GM21723 (cell line): ENCODE data around the gene FLNA.

ENCODE experiments used
- ATAC-seq: cut with Tn5 transposase; IDR thresholded peaks from one replicate; pipeline ENCODE4 v1.9.1; 2021; ENCODE audit warnings: mild to moderate bottlenecking, moderate library complexity; ENCODE audit not compliant: unreplicated experiment

The FLNA gene

GRCh38 chrX:154359362-154360154 is 14.9 kb downstream of the FLNA start:
- ATAC-seq: no peak

GRCh38 chrX:154358829-154359228 is 15.6 kb downstream of the FLNA start:
- ATAC-seq: no peak

GRCh38 chrX:154358011-154358410 is 16.4 kb downstream of the FLNA start:
- no peak for ATAC-seq

- ATAC-seq: no peak
These were observed 17.2 kb downstream of the FLNA start for GRCh38 chrX:154357205-154357604.

GRCh38 chrX:154356596-154356995 is 17.8 kb downstream of the FLNA start:
- ATAC-seq: no peak

GRCh38 chrX:154355776-154356140 is 18.7 kb downstream of the FLNA start:
- ATAC-seq: no peak

GRCh38 chrX:154355094-154355775 is 19.2 kb downstream of the FLNA start:
- no peak for ATAC-seq

- no peak for ATAC-seq
These were observed 19.9 kb downstream of the FLNA start for GRCh38 chrX:154354516-154354915.

- ATAC-seq: no peak
These were observed 20.4 kb downstream of the FLNA start for GRCh38 chrX:154354013-154354412.

GRCh38 chrX:154353172-154353843 is 21.1 kb downstream of the FLNA start:
- no peak for ATAC-seq

GRCh38 chrX:154352466-154352865 is 22.0 kb downstream of the FLNA start:
- ATAC-seq: no peak

GRCh38 chrX:154352012-154352401 is 22.4 kb downstream of the FLNA start:
- no peak for ATAC-seq

GRCh38 chrX:154351183-154352011 is 23.0 kb downstream of the FLNA start:
- ATAC-seq: no peak

- ATAC-seq: no peak
These were observed 23.8 kb downstream of the FLNA start for GRCh38 chrX:154350429-154351182.

GRCh38 chrX:154349979-154350378 is 24.5 kb downstream of the FLNA start:
- ATAC-seq: no peak

GRCh38 chrX:154349359-154349935 is 25.0 kb downstream of the FLNA start:
- no peak for ATAC-seq

- ATAC-seq: no peak
These were observed 25.6 kb downstream of the FLNA start for GRCh38 chrX:154348646-154349358.

GRCh38 chrX:154348114-154348531 is 26.3 kb downstream of the FLNA start:
- ATAC-seq: no peak

GRCh38 chrX:154343620-154344019 is 30.8 kb downstream of the FLNA start:
- ATAC-seq: peak; percentile 27
